Lower leg skin (tissue), 3 donors: ENCODE data around the gene SNAPC2.

Experiments
- CTCF ChIP-seq, 3 donors: fragments of 450-650 bp; IDR thresholded peaks; one replicate each; pipeline ENCODE4 v1.5.1; 2016; ENCODE audit warnings: antibody characterized with exemption in 3 of 3, mild to moderate bottlenecking in 3 of 3, moderate library complexity in 2 of 3
- POLR2A ChIP-seq, 2 donors: fragments of 450-650 bp; IDR thresholded peaks; one replicate each; pipeline ENCODE4 v1.6.1; 2016 to 2017; ENCODE audit warnings: antibody characterized with exemption in 2 of 2, mild to moderate bottlenecking in 1 of 2, moderate library complexity in 1 of 2

- TF ChIP-seq POLR2A (IDR thresholded peaks at IDR 0.05) (no peak), CTCF (IDR thresholded peaks at IDR 0.05) (no peak)
These were observed 48.8 kb downstream of the SNAPC2 start for GRCh38 chr19:7968796-7969554.
